Hepatocyte (in vitro differentiated cells): ENCODE measurements around the gene ETV6. TPM values are rescaled to one million over a fixed set of nuclear protein-coding genes. Genes with fewer than 3 reads are reported as not detected.

Experiments used
- DNase-seq: peaks from one replicate; pipeline ENCODE4 v3.0.0-alpha.2; 2016; ENCODE audit warnings: low spot score
- H2AFZ ChIP-seq: fragments of 200-600 bp; sonication (generic); 2 replicates; pipeline ENCODE4 v1.6.0; 2016; ENCODE audit warnings: antibody characterized with exemption, mild to moderate bottlenecking
- H3K27ac ChIP-seq: fragments of 200-600 bp; sonication (generic); 2 replicates; pipeline ENCODE4 v1.5.1; 2016; ENCODE audit warnings: mild to moderate bottlenecking
- H3K27me3 ChIP-seq: fragments of 200-600 bp; sonication (generic); 2 replicates; pipeline ENCODE4 v1.6.1; 2016
- H3K36me3 ChIP-seq: fragments of 200-600 bp; sonication (generic); replicated peaks from 2 replicates; pipeline ENCODE4 v1.5.1; 2016; ENCODE audit warnings: low read depth; ENCODE audit not compliant: insufficient read depth
- H3K4me1 ChIP-seq: fragments of 200-600 bp; sonication (generic); 2 replicates; pipeline ENCODE4 v1.5.1; 2016; ENCODE audit warnings: mild to moderate bottlenecking, moderate library complexity; ENCODE audit not compliant: insufficient read depth
- H3K4me2 ChIP-seq: fragments of 200-600 bp; sonication (generic); 2 replicates; pipeline ENCODE4 v1.6.0; 2016
- H3K4me3 ChIP-seq: fragments of 200-600 bp; sonication (generic); 2 replicates; pipeline ENCODE4 v1.5.1; 2016; ENCODE audit warnings: mild to moderate bottlenecking
- H3K79me2 ChIP-seq: fragments of 200-600 bp; sonication (generic); 2 replicates; pipeline ENCODE4 v1.6.0; 2017; ENCODE audit warnings: mild to moderate bottlenecking
- H3K9me2 ChIP-seq: fragments of 200-600 bp; sonication (generic); replicated peaks from 2 replicates; pipeline ENCODE4 v1.6.0; 2017; ENCODE audit warnings: mild to moderate bottlenecking; ENCODE audit not compliant: insufficient read depth
- H3K9me3 ChIP-seq: fragments of 200-600 bp; sonication (generic); 2 replicates; pipeline ENCODE4 v1.5.1; 2016; ENCODE audit warnings: low read depth, mild to moderate bottlenecking
- H4K20me1 ChIP-seq: fragments of 200-600 bp; sonication (generic); 2 replicates; pipeline ENCODE4 v1.6.0; 2016; ENCODE audit warnings: mild to moderate bottlenecking; ENCODE audit not compliant: insufficient read depth, poor library complexity, severe bottlenecking
- CTCF ChIP-seq: fragments of 200-600 bp; sonication (generic); IDR thresholded peaks from 2 replicates; pipeline ENCODE4 v1.5.1; 2016; ENCODE audit warnings: antibody characterized with exemption, mild to moderate bottlenecking; ENCODE audit not compliant: poor library complexity
- EZH2 ChIP-seq: fragments of 200-600 bp; sonication (generic); IDR thresholded peaks from 2 replicates; pipeline ENCODE4 v1.6.1; 2016; ENCODE audit warnings: antibody characterized with exemption, mild to moderate bottlenecking, borderline replicate concordance
- EZH2phosphoT487 ChIP-seq: fragments of 200-600 bp; sonication (generic); IDR thresholded peaks from one replicate; pipeline ENCODE4 v1.6.1; 2018; ENCODE audit warnings: antibody characterized with exemption, mild to moderate bottlenecking, low read depth, moderate library complexity; ENCODE audit not compliant: unreplicated experiment, severe bottlenecking
- WGBS: methylation state at CpG from one replicate; pipeline ENCODE4 v1.1.6; 2016; ENCODE audit warnings: low lambda C conversion rate; ENCODE audit errors: missing lambda C conversion rate; 5-methylcytosine and 5-hydroxymethylcytosine counted together
- polyA plus RNA-seq: library from polyadenylated mRNA; unstranded; fragments of >200 nt; fragmentation: Nextera tagmentation; extraction: Ambion mirVana; gene quantifications from 2 replicates; pipeline ENCODE4 v1.2.1, GENCODE V29; 2016
- total RNA-seq: library from RNA; depleted of rRNA; stranded (reverse); fragments of >200 nt; gene quantifications from 2 replicates; pipeline ENCODE4 v1.2.3, GENCODE V29; 2014

ETV6 gene
- total and polyA plus RNA-seq, 2 experiments from 2014 or later = 8.0 to 9.7 TPM

GRCh38 chr12:11747969-11748368, 98.5 kb downstream of the ETV6 start:
- Histone ChIP-seq H3K27ac (no peak overlapping the region), H2AFZ (no peak overlapping the region), H3K4me2 (no peak overlapping the region), H3K4me3 (no peak overlapping the region), H3K4me1 (peaks cover 9% of the 10 kb centered on the region), H3K9me2 (no peaks in the 10 kb centered on the region), H3K79me2 (peaks cover 38% of the 10 kb centered on the region), H3K27me3 (no peaks in the 10 kb centered on the region), H4K20me1 (no peaks in the 10 kb centered on the region), H3K9me3 (no peaks in the 10 kb centered on the region), H3K36me3 (no peaks in the 10 kb centered on the region)
- TF ChIP-seq EZH2phosphoT487 (no peak), CTCF (no peak), EZH2 (no peak)
- WGBS = 97% methylated on average over 3 of the region's 3 CpGs
- no peak for DNase-seq

GRCh38 chr12:11748903-11749302, 99.4 kb downstream of the ETV6 start:
- H3K79me2 ChIP-seq = peaks cover 34% of the 10 kb centered on the region
- no peak overlapping the region for H3K4me2 ChIP-seq
- no peak for DNase-seq
- 91% methylated on average over 6 of the region's 6 CpGs for WGBS
- H4K20me1 ChIP-seq = no peaks in the 10 kb centered on the region
- H3K4me1 ChIP-seq = peaks cover 4% of the 10 kb centered on the region
- no peak overlapping the region for H2AFZ ChIP-seq
- no peak overlapping the region for H3K4me3 ChIP-seq
- H3K36me3 ChIP-seq = no peaks in the 10 kb centered on the region
- TF ChIP-seq CTCF (no peak), EZH2 (no peak), EZH2phosphoT487 (no peak)
- H3K9me2 ChIP-seq = no peaks in the 10 kb centered on the region
- H3K27ac ChIP-seq = no peak overlapping the region
- H3K9me3 ChIP-seq = no peaks in the 10 kb centered on the region
- no peaks in the 10 kb centered on the region for H3K27me3 ChIP-seq

- TF ChIP-seq CTCF = no peak
- no peak for TF ChIP-seq EZH2phosphoT487
- TF ChIP-seq EZH2 = no peak
- Histone ChIP-seq H3K4me2 (no peak overlapping the region), H3K36me3 (no peaks in the 10 kb centered on the region), H3K9me3 (no peaks in the 10 kb centered on the region), H3K9me2 (no peaks in the 10 kb centered on the region), H4K20me1 (no peaks in the 10 kb centered on the region), H3K4me3 (no peak overlapping the region), H3K27me3 (no peaks in the 10 kb centered on the region), H3K79me2 (peaks cover 28% of the 10 kb centered on the region), H3K4me1 (no peaks in the 10 kb centered on the region), H3K27ac (no peak overlapping the region), H2AFZ (no peak overlapping the region)
- WGBS = 96% methylated on average over 11 of the region's 11 CpGs
- no peak for DNase-seq
These were observed 100.6 kb downstream of the ETV6 start for GRCh38 chr12:11749943-11750690.
